ENCODE measurements around the gene SAXO1.

- TF ChIP-seq POLR2AphosphoS5 (IDR thresholded peaks at IDR 0.05) (no peak), CTCF (IDR thresholded peaks at IDR 0.05) (no peak), EP300 (IDR thresholded peaks at IDR 0.05) (no peak), POLR2A (IDR thresholded peaks at IDR 0.05) (no peak)
Measured at GRCh38 chr9:18969128-18969527, 63.9 kb downstream of the SAXO1 start.

All from suprapubic skin (tissue), 4 donors.